A673 (cell line): ENCODE data around the gene GAPVD1.
"Not testable (repeated sequence)": the region's sequence is repeated elsewhere in the genome, so short reads cannot be mapped to it uniquely, and the experiment has no call there.

Experiments
- EZH2 ChIP-seq: fragments of 200-600 bp; sonication (generic); IDR thresholded peaks from 2 replicates; pipeline ENCODE4 v1.6.1; 2017; ENCODE audit warnings: borderline replicate concordance, low read depth, mild to moderate bottlenecking, mixed read lengths, antibody characterized with exemption, low read length; ENCODE audit not compliant: poor library complexity, severe bottlenecking
- TF ChIP-seq, protein P1 (sequence below): fragments of 300-800, 200-600 bp; sonication (generic); conservative IDR thresholded peaks from 2 replicates; pipeline ENCODE4 v1.5.1; 2017; ENCODE audit warnings: low read depth, mild to moderate bottlenecking, antibody characterized with exemption, low read length, moderate library complexity, mixed read lengths

DNA sequence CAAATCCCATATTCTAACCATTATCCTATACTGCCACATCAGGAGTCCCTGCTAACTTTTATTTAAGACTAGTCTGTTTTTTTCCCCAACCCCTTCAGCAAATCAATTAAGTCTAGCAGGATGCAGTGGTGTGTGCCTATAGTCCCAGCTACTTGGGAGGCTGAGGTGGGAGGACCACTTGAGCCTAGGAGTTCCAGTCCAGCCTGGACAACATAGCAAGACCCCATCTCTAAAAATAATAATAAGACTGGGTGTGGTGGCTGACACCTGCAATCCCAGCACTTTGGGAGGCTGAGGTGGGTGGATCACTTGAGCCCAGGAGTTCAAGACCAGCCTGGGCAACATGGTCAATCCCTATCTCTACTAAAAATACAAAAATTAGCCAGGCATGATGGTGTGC, 36.8 kb upstream of the GAPVD1 start:
- TF ChIP-seq, protein P1, sequence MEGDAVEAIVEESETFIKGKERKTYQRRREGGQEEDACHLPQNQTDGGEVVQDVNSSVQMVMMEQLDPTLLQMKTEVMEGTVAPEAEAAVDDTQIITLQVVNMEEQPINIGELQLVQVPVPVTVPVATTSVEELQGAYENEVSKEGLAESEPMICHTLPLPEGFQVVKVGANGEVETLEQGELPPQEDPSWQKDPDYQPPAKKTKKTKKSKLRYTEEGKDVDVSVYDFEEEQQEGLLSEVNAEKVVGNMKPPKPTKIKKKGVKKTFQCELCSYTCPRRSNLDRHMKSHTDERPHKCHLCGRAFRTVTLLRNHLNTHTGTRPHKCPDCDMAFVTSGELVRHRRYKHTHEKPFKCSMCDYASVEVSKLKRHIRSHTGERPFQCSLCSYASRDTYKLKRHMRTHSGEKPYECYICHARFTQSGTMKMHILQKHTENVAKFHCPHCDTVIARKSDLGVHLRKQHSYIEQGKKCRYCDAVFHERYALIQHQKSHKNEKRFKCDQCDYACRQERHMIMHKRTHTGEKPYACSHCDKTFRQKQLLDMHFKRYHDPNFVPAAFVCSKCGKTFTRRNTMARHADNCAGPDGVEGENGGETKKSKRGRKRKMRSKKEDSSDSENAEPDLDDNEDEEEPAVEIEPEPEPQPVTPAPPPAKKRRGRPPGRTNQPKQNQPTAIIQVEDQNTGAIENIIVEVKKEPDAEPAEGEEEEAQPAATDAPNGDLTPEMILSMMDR = not testable (repeated sequence)
- TF ChIP-seq EZH2 = not testable (repeated sequence)
